ENCODE measurements around the gene MAN1C1. TPM values are rescaled to one million over a fixed set of nuclear protein-coding genes. Genes with fewer than 3 reads are reported as not detected.
"Not testable (repeated sequence)": the region's sequence is repeated elsewhere in the genome, so short reads cannot be mapped to it uniquely, and the experiment has no call there.

The MAN1C1 gene
- total RNA-seq, 1 experiment from 2014 or later: 0.11 TPM

GRCh38 chr1:25631750-25632485 lies 15.3 kb downstream of the MAN1C1 start:
- H3K79me2 ChIP-seq (ENCODE audit: low read length): no peaks in the 10 kb centered on the region
- no TSS peak for BruUV-seq (replicated peaks)
- H3F3A ChIP-seq (ENCODE audit: low read length, unreplicated experiment): no peaks in the 10 kb centered on the region
- H3K4me1 ChIP-seq (ENCODE audit: insufficient read depth, low read length): peaks cover 12% of the 10 kb centered on the region; the same call in 1 of the 2 replicates
- no peaks in the 10 kb centered on the region for H3K9me2 ChIP-seq (replicated peaks; ENCODE audit: low read length)
- H3K9me3 ChIP-seq (ENCODE audit: low read length): no peaks in the 10 kb centered on the region
- intact Hi-C loops (cut with micrococcal nuclease): no loop called here
- no peak overlapping the region for H3K4me2 ChIP-seq (ENCODE audit: low read length)
- no peak overlapping the region for H3K4me3 ChIP-seq (ENCODE audit: low read length)
- H3K27me3 ChIP-seq (ENCODE audit: low read length): no peaks in the 10 kb centered on the region
- POLR2A ChIA-PET (ENCODE audit: unreplicated experiment): no interaction called here
- H2AFZ ChIP-seq (ENCODE audit: low read length): no peak overlapping the region
- no peak overlapping the region for H3K9ac ChIP-seq (ENCODE audit: low read length)
- ATAC-seq (no peak), DNase-seq (no peak)
- no peak overlapping the region for H3K27ac ChIP-seq (ENCODE audit: low read length)
- H4K20me1 ChIP-seq (ENCODE audit: low read length): no peaks in the 10 kb centered on the region
- CTCF ChIA-PET: interaction anchor here (0.6 kb wide), 1 partner anchor 94 kb away, joined by 3 read pairs; no protein-coding TSS in a partner anchor
- H3K36me3 ChIP-seq (ENCODE audit: low read depth, low read length): no peaks in the 10 kb centered on the region
- no peak for TF ChIP-seq CTCF (conservative IDR thresholded peaks at IDR 0.05; ENCODE audit: low read depth, low read length)
- TF ChIP-seq EZH2 (IDR thresholded peaks at IDR 0.05; ENCODE audit: low read length, unreplicated experiment): no peak
- TF ChIP-seq EZH2phosphoT487 (IDR thresholded peaks at IDR 0.05; ENCODE audit: borderline replicate concordance, low read length): no peak

- Histone ChIP-seq H3K79me2 (ENCODE audit: low read length) (no peaks in the 10 kb centered on the region), H3K4me2 (ENCODE audit: low read length) (no peak overlapping the region), H3K36me3 (ENCODE audit: low read depth, low read length) (no peaks in the 10 kb centered on the region), H4K20me1 (ENCODE audit: low read length) (no peaks in the 10 kb centered on the region), H3F3A (ENCODE audit: low read length, unreplicated experiment) (no peaks in the 10 kb centered on the region), H3K4me1 (ENCODE audit: insufficient read depth, low read length) (peaks cover 12% of the 10 kb centered on the region; the same call in 1 of the 2 replicates), H3K4me3 (ENCODE audit: low read length) (no peak overlapping the region), H3K9me2 (replicated peaks; ENCODE audit: low read length) (no peaks in the 10 kb centered on the region), H3K9me3 (ENCODE audit: low read length) (no peaks in the 10 kb centered on the region), H3K27ac (ENCODE audit: low read length) (no peak overlapping the region), H3K27me3 (ENCODE audit: low read length) (no peaks in the 10 kb centered on the region), H2AFZ (ENCODE audit: low read length) (no peak overlapping the region), H3K9ac (ENCODE audit: low read length) (no peak overlapping the region)
- intact Hi-C loops (cut with micrococcal nuclease): no loop called here
- TF ChIP-seq EZH2phosphoT487 (IDR thresholded peaks at IDR 0.05; ENCODE audit: borderline replicate concordance, low read length) (no peak), EZH2 (IDR thresholded peaks at IDR 0.05; ENCODE audit: low read length, unreplicated experiment) (no peak), CTCF (conservative IDR thresholded peaks at IDR 0.05; ENCODE audit: low read depth, low read length) (no peak)
- CTCF ChIA-PET: no interaction called here
- ATAC-seq (no peak), DNase-seq (no peak)
- POLR2A ChIA-PET (ENCODE audit: unreplicated experiment): no interaction called here
- no TSS peak for BruUV-seq (replicated peaks)
Observed at GRCh38 chr1:25634066-25634465, 17.5 kb downstream of the MAN1C1 start.

- H3K4me2 ChIP-seq (ENCODE audit: low read length): no peak overlapping the region
- H3K9me2 ChIP-seq (replicated peaks; ENCODE audit: low read length): no peaks in the 10 kb centered on the region
- H3K27me3 ChIP-seq (ENCODE audit: low read length): peaks cover 4% of the 10 kb centered on the region
- ChIA-PET POLR2A (ENCODE audit: unreplicated experiment) (no interaction called here), CTCF (no interaction called here)
- H2AFZ ChIP-seq (ENCODE audit: low read length): no peak overlapping the region
- H3K9ac ChIP-seq (ENCODE audit: low read length): no peak overlapping the region
- no peak for DNase-seq
- H3F3A ChIP-seq (ENCODE audit: low read length, unreplicated experiment): no peaks in the 10 kb centered on the region
- H3K79me2 ChIP-seq (ENCODE audit: low read length): no peaks in the 10 kb centered on the region
- intact Hi-C loops (cut with micrococcal nuclease): no loop called here
- no peaks in the 10 kb centered on the region for H3K36me3 ChIP-seq (ENCODE audit: low read depth, low read length)
- no peak for ATAC-seq
- H4K20me1 ChIP-seq (ENCODE audit: low read length): no peaks in the 10 kb centered on the region
- H3K4me1 ChIP-seq (ENCODE audit: insufficient read depth, low read length): peaks cover 7% of the 10 kb centered on the region; the same call in 1 of the 2 replicates
- H3K27ac ChIP-seq (ENCODE audit: low read length): no peak overlapping the region
- no peaks in the 10 kb centered on the region for H3K9me3 ChIP-seq (ENCODE audit: low read length)
- no TSS peak for BruUV-seq (replicated peaks)
- TF ChIP-seq EZH2 (IDR thresholded peaks at IDR 0.05; ENCODE audit: low read length, unreplicated experiment) (no peak), EZH2phosphoT487 (IDR thresholded peaks at IDR 0.05; ENCODE audit: borderline replicate concordance, low read length) (no peak), CTCF (conservative IDR thresholded peaks at IDR 0.05; ENCODE audit: low read depth, low read length) (no peak)
- no peak overlapping the region for H3K4me3 ChIP-seq (ENCODE audit: low read length)
Observed at GRCh38 chr1:25634896-25635295, 18.3 kb downstream of the MAN1C1 start.

- H3K4me1 ChIP-seq (ENCODE audit: insufficient read depth, low read length); BruUV-seq (replicated peaks); H3K27ac ChIP-seq (ENCODE audit: low read length); intact Hi-C loops (cut with micrococcal nuclease); ATAC-seq; H3K79me2 ChIP-seq (ENCODE audit: low read length); DNase-seq; H2AFZ ChIP-seq (ENCODE audit: low read length); H3K9ac ChIP-seq (ENCODE audit: low read length); H4K20me1 ChIP-seq (ENCODE audit: low read length); H3K4me2 ChIP-seq (ENCODE audit: low read length); H3K4me3 ChIP-seq (ENCODE audit: low read length); POLR2A ChIA-PET (ENCODE audit: unreplicated experiment); H3K9me2 ChIP-seq (replicated peaks; ENCODE audit: low read length); CTCF ChIA-PET; H3K36me3 ChIP-seq (ENCODE audit: low read depth, low read length); H3K9me3 ChIP-seq (ENCODE audit: low read length); H3F3A ChIP-seq (ENCODE audit: low read length, unreplicated experiment): not testable (repeated sequence)
- H3K27me3 ChIP-seq (ENCODE audit: low read length): peaks cover 16% of the 10 kb centered on the region
Observed at GRCh38 chr1:25636141-25636540, 19.6 kb downstream of the MAN1C1 start.
